Upper lobe of left lung (tissue), 4 donors: ENCODE measurements around the gene POLR3H.

ENCODE experiments used
- EP300 ChIP-seq, 4 donors: sonication (generic); formaldehyde crosslinking; IDR thresholded peaks; one replicate each; pipeline ENCODE4 v1.5.1; 2017; ENCODE audit warnings: antibody characterized with exemption in 4 of 4, control low read depth in 2 of 4
- TF ChIP-seq, protein P1 (sequence below), 6 experiments: fragments of 450-650 bp in 4 of 6; fragments of 200-600 bp in 2 of 6; sonication (generic) in 2 of 6; IDR thresholded peaks; one replicate each; pipeline ENCODE4 v1.5.1; 2016 to 2019; ENCODE audit warnings: antibody characterized with exemption in 6 of 6

DNA sequence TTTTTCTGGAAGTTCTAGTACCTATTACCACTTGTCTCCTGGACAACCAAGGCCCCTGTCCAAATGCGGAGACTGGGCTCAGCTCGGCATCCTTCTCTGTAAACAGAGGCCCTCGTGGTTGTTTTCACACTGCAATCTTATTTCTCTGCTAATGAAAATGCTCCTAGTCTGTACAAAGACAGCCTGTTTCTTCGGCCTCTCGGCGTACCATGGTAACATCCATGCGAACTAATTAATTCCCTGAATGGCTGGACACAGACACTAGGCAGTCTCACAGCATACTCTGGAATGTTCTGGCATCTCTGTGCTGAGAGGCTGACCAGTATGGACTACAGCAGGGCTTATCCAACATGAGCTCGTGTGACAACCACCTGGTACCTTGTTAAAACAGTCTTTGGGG, 5.7 kb downstream of the POLR3H start:
- no peak for TF ChIP-seq EP300 (IDR thresholded peaks at IDR 0.05)
- TF ChIP-seq, protein P1, sequence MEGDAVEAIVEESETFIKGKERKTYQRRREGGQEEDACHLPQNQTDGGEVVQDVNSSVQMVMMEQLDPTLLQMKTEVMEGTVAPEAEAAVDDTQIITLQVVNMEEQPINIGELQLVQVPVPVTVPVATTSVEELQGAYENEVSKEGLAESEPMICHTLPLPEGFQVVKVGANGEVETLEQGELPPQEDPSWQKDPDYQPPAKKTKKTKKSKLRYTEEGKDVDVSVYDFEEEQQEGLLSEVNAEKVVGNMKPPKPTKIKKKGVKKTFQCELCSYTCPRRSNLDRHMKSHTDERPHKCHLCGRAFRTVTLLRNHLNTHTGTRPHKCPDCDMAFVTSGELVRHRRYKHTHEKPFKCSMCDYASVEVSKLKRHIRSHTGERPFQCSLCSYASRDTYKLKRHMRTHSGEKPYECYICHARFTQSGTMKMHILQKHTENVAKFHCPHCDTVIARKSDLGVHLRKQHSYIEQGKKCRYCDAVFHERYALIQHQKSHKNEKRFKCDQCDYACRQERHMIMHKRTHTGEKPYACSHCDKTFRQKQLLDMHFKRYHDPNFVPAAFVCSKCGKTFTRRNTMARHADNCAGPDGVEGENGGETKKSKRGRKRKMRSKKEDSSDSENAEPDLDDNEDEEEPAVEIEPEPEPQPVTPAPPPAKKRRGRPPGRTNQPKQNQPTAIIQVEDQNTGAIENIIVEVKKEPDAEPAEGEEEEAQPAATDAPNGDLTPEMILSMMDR (IDR thresholded peaks at IDR 0.05): no peak
